GM21526 (cell line): ENCODE measurements around the gene ZBTB26.
"Not testable (repeated sequence)": the region's sequence is repeated elsewhere in the genome, so short reads cannot be mapped to it uniquely, and the experiment has no call there.

ENCODE experiments used
- ATAC-seq: cut with Tn5 transposase; IDR thresholded peaks from one replicate; pipeline ENCODE4 v1.9.1; 2021; ENCODE audit warnings: moderate library complexity; ENCODE audit not compliant: unreplicated experiment, low FRiP score

Gene ZBTB26

GRCh38 chr9:122930541-122931225 lies 629 bp downstream of the ZBTB26 start:
- no peak for ATAC-seq

GRCh38 chr9:122929796-122930354 lies 1.4 kb downstream of the ZBTB26 start:
- ATAC-seq: no peak

- no peak for ATAC-seq
These were observed 7.4 kb downstream of the ZBTB26 start for GRCh38 chr9:122923947-122924346.

- no peak for ATAC-seq
These were observed 8.6 kb downstream of the ZBTB26 start for GRCh38 chr9:122922713-122923112.

GRCh38 chr9:122918310-122918709 lies 13.0 kb downstream of the ZBTB26 start:
- ATAC-seq: no peak

GRCh38 chr9:122912964-122913673 lies 18.2 kb downstream of the ZBTB26 start, which contains the start of gene ZBTB6:
TSS of gene ZBTB6 (minus strand) at chr9:122913323. CDS start at chr9:122912072, 1,251 bp downstream.
- peak; percentile 95 for ATAC-seq

- no peak for ATAC-seq
These were observed 18.7 kb downstream of the ZBTB26 start for GRCh38 chr9:122912671-122912963.

GRCh38 chr9:122906122-122906521 lies 25.2 kb downstream of the ZBTB26 start:
- ATAC-seq: not testable (repeated sequence)

- peak; percentile 79 for ATAC-seq
These were observed 26.2 kb downstream of the ZBTB26 start, which contains the start of gene RC3H2 for GRCh38 chr9:122904823-122905710. TSS of gene RC3H2 (minus strand) at chr9:122905359. CDS start at chr9:122897509, 7,850 bp downstream.

GRCh38 chr9:122904466-122904822 lies 26.9 kb downstream of the ZBTB26 start:
- peak; percentile 15 for ATAC-seq

- no peak for ATAC-seq
These were observed 30.5 kb downstream of the ZBTB26 start for GRCh38 chr9:122900791-122901190.

GRCh38 chr9:122897969-122898368 lies 33.3 kb downstream of the ZBTB26 start:
- ATAC-seq: no peak

- ATAC-seq: no peak
These were observed 42.8 kb downstream of the ZBTB26 start for GRCh38 chr9:122888480-122888879.

- no peak for ATAC-seq
These were observed 48.2 kb downstream of the ZBTB26 start for GRCh38 chr9:122883125-122883524.

GRCh38 chr9:122879443-122879842 lies 51.9 kb downstream of the ZBTB26 start:
- no peak for ATAC-seq

- no peak for ATAC-seq
These were observed 55.8 kb downstream of the ZBTB26 start for GRCh38 chr9:122875523-122875922.

GRCh38 chr9:122867276-122867675 lies 64.0 kb downstream of the ZBTB26 start:
- ATAC-seq: not testable (repeated sequence)

- no peak for ATAC-seq
These were observed 65.2 kb downstream of the ZBTB26 start for GRCh38 chr9:122866079-122866478.
